ENCODE results near the gene DENND4B. TPM values are rescaled to one million over a fixed set of nuclear protein-coding genes. Genes with fewer than 3 reads are reported as not detected.
A peak's percentile ranks its signal among the peaks of the same experiment; 100 is the strongest.

DENND4B gene
- total RNA-seq, 2 experiments from 2014 or later = 90.2 to 91.4 TPM

GRCh38 chr1:153977250-153978240, 31.0 kb upstream of the DENND4B start, which contains the start of gene JTB:
Gene JTB, minus strand, starts transcription at chr1:153977674. Its CDS starts 422 bp downstream, at chr1:153977252.
- H3K27ac Mint-ChIP-seq = peak within 1 kb of the TSS; percentile 98
- H3K27me3 Mint-ChIP-seq = no peaks in the 10 kb centered on the region
- H3K9me3 Mint-ChIP-seq = no peaks in the 10 kb centered on the region
- H3K4me1 Mint-ChIP-seq = peaks cover 36% of the 10 kb centered on the region
- DNase-seq = peak; percentile 86
- H3K4me3 Mint-ChIP-seq = peak within 1 kb of the TSS; percentile 98
- peaks cover 35% of the 10 kb centered on the region for H3K36me3 Mint-ChIP-seq

GRCh38 chr1:153976819-153977249, 30.3 kb upstream of the DENND4B start:
- Mint-ChIP-seq H3K9me3 (no peaks in the 10 kb centered on the region), H3K4me3 (peak overlapping the region; percentile 98), H3K27me3 (no peaks in the 10 kb centered on the region), H3K4me1 (peaks cover 43% of the 10 kb centered on the region), H3K27ac (peak overlapping the region; percentile 98), H3K36me3 (peaks cover 42% of the 10 kb centered on the region)
- DNase-seq = no peak

GRCh38 chr1:153973525-153973924, 27.0 kb upstream of the DENND4B start:
- Mint-ChIP-seq H3K27ac (peak overlapping the region; percentile 43), H3K4me3 (no peak overlapping the region), H3K4me1 (peaks cover 42% of the 10 kb centered on the region), H3K36me3 (peaks cover 38% of the 10 kb centered on the region), H3K9me3 (no peaks in the 10 kb centered on the region), H3K27me3 (no peaks in the 10 kb centered on the region)
- DNase-seq = no peak

DNA sequence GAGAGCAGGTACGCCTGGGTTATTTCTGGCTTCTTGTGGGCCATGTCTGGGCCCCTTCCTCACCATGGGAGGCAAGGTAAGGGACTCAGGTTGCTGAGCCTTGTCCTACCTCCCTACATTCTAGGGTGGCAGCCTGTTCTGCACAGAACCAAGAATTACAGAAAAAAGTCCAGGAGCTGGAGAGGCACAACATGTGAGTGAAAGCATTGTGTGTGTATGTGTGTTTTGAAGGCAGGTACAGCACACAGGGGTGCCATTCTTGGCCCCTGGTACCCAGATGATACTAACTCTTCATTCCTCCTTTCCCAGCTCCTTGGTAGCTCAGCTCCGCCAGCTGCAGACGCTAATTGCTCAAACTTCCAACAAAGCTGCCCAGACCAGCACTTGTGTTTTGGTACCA, 26.6 kb upstream of the DENND4B start:
- DNase-seq = no peak
- Mint-ChIP-seq H3K4me3 (no peak overlapping the region), H3K4me1 (peaks cover 42% of the 10 kb centered on the region), H3K27me3 (no peaks in the 10 kb centered on the region), H3K9me3 (no peaks in the 10 kb centered on the region), H3K27ac (peak overlapping the region; percentile 76), H3K36me3 (peaks cover 38% of the 10 kb centered on the region)

DNA sequence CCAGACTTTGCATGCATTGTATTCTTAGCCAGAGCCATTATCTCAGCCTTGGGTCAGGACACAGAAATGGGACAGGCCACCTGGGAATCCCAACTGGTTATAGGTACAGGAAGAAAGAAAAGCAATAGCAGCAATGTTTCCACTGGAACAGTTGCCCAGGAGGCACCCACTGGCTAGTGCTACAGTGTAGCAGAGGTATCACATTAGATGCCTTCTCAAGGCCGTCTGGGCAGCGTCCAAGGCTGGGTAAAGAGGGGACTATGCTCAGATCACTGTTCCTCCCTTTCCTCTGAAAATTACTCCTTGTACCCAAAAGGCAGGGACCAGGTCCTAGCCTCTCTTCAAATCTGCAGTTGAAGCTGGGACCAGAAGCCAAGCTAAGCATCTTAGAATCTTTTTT, 23.8 kb upstream of the DENND4B start:
- Mint-ChIP-seq H3K4me1 (peaks cover 43% of the 10 kb centered on the region), H3K27ac (no peak overlapping the region)

GRCh38 chr1:153968972-153969371, 22.5 kb upstream of the DENND4B start:
- Mint-ChIP-seq H3K9me3 (no peaks in the 10 kb centered on the region), H3K27me3 (no peaks in the 10 kb centered on the region), H3K4me1 (peaks cover 41% of the 10 kb centered on the region), H3K4me3 (no peak overlapping the region), H3K27ac (peak overlapping the region; percentile 9), H3K36me3 (peaks cover 27% of the 10 kb centered on the region)
- no peak for DNase-seq

More for the DNA sequence above, 23.8 kb upstream of the DENND4B start:
- H3K9me3 Mint-ChIP-seq = no peaks in the 10 kb centered on the region
- no peaks in the 10 kb centered on the region for H3K27me3 Mint-ChIP-seq
- no peak for DNase-seq
- no peak overlapping the region for H3K4me3 Mint-ChIP-seq
- peaks cover 33% of the 10 kb centered on the region for H3K36me3 Mint-ChIP-seq

DNA sequence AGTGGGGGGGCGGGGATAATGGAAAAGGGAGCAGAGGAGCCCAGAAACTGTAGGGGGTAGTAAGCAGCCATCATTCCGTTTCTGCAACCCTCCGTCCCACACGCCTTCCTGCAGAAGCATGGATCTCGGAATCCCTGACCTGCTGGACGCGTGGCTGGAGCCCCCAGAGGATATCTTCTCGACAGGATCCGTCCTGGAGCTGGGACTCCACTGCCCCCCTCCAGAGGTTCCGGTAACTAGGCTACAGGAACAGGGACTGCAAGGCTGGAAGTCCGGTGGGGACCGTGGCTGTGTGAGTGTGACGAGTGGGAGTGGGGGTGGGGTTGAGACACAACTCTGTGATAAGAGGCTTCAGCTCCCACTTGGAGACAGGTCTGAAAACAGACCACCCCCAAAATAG, 21.9 kb upstream of the DENND4B start:
- Mint-ChIP-seq H3K36me3 (peaks cover 27% of the 10 kb centered on the region), H3K4me1 (peaks cover 41% of the 10 kb centered on the region), H3K27ac (peak overlapping the region; percentile 97), H3K9me3 (no peaks in the 10 kb centered on the region), H3K27me3 (no peaks in the 10 kb centered on the region), H3K4me3 (peak overlapping the region; percentile 87)
- no peak for DNase-seq

GRCh38 chr1:153968000-153968363, 21.5 kb upstream of the DENND4B start:
- peaks cover 39% of the 10 kb centered on the region for H3K4me1 Mint-ChIP-seq
- peaks cover 26% of the 10 kb centered on the region for H3K36me3 Mint-ChIP-seq
- H3K27me3 Mint-ChIP-seq = no peaks in the 10 kb centered on the region
- peak overlapping the region; percentile 87 for H3K4me3 Mint-ChIP-seq
- peak overlapping the region; percentile 97 for H3K27ac Mint-ChIP-seq
- no peak for DNase-seq
- H3K9me3 Mint-ChIP-seq = no peaks in the 10 kb centered on the region

DNA sequence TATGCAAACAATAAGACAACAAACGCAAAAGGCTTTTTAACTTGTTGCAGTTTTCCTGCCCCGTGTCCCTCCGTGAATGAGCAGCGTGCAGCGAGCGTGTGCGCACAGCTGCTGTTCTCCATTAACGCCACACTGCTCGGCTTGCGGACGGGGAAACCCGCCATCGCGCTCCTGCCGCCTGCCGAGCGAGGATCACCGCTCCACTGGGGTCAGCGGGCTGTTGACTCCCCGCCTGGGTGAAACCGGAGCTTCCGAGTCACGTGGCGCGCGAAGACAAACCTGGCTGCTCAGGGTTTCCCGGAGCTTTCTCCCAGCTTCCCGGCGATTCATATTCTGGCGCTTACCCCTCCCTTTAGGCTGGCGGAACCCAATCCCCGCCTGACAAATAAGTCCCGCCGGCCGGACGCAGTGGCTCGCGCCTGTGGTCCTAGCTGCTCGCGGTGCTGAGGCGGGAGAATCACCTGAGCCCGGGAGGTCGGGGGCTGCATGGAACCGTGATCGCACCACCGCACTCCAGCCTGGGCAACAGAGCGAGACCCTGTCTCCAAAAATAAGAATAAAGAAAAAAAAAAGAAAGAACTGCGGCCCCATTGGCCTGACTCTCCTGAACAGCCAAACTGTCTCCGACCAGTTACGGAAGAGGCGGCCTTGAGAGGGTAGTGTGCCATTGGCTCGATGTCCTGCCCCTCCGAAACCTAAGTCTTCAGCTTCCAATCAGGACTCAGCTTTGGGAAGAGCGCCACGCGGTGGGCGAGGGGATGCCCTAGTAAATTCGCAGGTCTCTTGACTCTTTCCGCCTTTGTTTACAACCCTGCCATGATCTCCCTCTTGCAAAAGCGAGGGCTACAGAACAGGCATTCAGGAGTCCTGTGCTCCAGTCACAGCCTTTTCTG, 20.8 kb upstream of the DENND4B start, which contains the start of gene CREB3L4:
TSS of gene CREB3L4 (plus strand) at position 796 of the 893 bp plus-strand sequence. CDS start 624 bp downstream, outside the sequence.
- H3K9me3 Mint-ChIP-seq = no peaks in the 10 kb centered on the region
- H3K4me1 Mint-ChIP-seq = peaks cover 39% of the 10 kb centered on the region
- peak; percentile 87 for DNase-seq
- peak within 1 kb of the TSS; percentile 97 for H3K27ac Mint-ChIP-seq
- H3K27me3 Mint-ChIP-seq = no peaks in the 10 kb centered on the region
- peaks cover 26% of the 10 kb centered on the region for H3K36me3 Mint-ChIP-seq
- H3K4me3 Mint-ChIP-seq = peak within 1 kb of the TSS; percentile 87

- no peak for DNase-seq
- H3K27ac Mint-ChIP-seq = peak overlapping the region; percentile 87
- peaks cover 41% of the 10 kb centered on the region for H3K4me1 Mint-ChIP-seq
- H3K36me3 Mint-ChIP-seq = peaks cover 24% of the 10 kb centered on the region
- no peaks in the 10 kb centered on the region for H3K27me3 Mint-ChIP-seq
- H3K4me3 Mint-ChIP-seq = peak overlapping the region; percentile 83
- no peaks in the 10 kb centered on the region for H3K9me3 Mint-ChIP-seq
Measured at GRCh38 chr1:153963850-153964331, 17.4 kb upstream of the DENND4B start.

DNA sequence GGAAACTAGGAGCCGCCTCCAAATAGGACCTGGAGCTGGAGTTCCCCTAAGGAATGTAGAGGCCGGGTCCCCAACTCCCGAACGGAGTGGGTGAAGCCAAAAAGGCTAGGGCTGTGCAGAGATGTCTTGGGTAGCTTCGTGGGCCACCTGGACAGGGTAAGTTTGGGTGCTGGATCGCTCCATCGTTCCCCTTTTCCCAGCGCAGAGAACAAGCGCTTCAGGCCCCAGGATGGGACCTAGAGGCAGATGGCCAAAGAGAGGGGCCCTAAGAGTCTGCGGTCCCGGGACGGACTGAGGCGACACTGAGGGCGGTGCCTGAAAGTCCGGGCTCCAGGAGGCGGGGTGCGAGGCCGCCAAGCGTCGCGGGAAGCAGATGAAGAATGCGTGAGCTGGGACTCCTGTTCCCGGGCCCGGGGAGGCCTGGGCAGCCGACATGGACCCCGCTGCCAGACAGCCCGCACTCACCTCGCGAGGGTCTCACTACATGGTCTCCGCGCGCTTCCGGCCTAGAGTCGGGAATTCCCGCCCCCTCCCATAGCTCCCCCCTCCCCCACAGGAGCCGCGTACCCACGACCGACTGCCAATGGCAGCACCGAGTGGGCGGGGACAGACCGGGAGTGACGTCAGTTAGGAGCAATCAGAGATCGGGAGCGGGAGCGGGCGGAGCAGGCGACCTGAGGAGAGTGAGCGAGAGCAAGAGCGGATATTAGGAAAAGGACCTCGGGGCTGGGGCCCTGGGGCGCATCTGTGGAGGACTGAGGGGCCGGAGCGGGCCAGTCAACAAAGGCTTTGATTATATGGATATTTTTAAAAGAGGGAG, 16.7 kb upstream of the DENND4B start, which contains the start of gene SLC39A1:
TSS of gene SLC39A1 (minus strand) at position 508 of the 820 bp plus-strand sequence. CDS start 822 bp downstream, outside the sequence.
- Mint-ChIP-seq H3K36me3 (peaks cover 25% of the 10 kb centered on the region), H3K27me3 (no peaks in the 10 kb centered on the region), H3K27ac (peak within 1 kb of the TSS; percentile 87), H3K4me1 (peaks cover 39% of the 10 kb centered on the region), H3K4me3 (peak within 1 kb of the TSS; percentile 83), H3K9me3 (no peaks in the 10 kb centered on the region)
- peak; percentile 95 for DNase-seq

DNA sequence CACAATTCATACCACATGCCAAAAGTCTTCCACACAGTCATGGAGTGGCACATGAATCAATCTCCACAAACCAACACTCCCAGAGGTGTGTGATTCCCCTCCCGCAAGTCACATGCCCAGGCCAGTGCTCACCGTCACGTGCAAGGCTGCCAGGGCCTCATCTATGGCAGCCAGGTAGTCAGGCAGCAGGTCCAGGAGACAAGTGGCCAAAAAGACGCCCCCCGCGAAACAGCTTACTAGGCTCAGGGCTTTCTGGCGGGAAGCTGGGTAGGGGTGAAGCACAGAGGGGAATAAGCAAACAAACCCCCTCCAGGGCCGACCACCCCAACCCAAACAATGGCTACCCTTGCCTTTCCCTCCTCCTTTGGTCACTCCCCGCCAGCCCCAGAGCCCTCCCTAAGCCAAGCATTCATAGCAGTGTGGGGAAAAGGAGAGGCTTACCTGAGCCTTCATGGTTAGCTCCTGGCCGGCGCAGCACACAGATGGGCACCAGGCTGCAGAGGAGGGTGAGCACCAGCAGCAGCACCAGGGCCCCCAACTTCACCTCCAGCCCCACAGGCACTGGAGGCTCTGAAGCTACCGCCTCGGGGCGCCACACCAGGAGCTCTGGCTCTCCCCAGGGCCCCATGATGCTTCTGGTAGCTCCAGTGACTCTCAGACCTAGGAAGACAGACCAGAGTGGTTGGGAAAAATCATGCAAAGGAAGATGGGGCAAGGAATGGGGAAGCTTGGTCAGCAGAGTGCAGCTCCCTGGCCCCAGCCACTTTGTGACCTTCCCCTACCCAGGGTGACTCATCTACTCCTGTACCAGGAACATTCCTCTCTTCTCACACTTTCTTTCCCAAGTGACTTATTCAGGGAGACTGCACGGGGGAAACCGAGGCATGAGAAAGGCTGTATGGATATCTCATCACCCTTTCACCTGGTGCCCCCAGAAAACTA, 15.8 kb upstream of the DENND4B start:
- Mint-ChIP-seq H3K4me3 (peak overlapping the region; percentile 83), H3K4me1 (peaks cover 35% of the 10 kb centered on the region), H3K36me3 (peaks cover 28% of the 10 kb centered on the region), H3K27me3 (no peaks in the 10 kb centered on the region), H3K27ac (peak overlapping the region; percentile 87), H3K9me3 (no peaks in the 10 kb centered on the region)
- DNase-seq = no peak

DNA sequence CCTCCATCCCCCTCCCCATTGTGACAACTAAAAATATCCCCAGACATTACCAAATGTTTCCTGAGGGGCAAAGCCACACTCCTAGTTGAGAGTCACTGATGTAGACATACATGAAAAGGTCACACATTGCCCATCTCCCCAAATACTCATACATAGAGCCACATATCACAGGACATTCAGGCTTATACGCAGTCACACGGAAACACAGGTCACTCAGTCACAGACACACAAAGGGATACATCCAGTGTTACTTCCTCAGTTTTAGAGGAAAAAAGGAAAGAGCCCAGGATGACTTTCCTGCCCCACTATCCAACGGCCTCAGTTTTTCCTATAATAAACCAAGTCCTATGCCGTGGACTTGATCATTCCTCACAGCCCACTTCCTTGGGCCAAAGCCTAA, 14.9 kb upstream of the DENND4B start:
- H3K27me3 Mint-ChIP-seq = no peaks in the 10 kb centered on the region
- peak overlapping the region; percentile 2 for H3K27ac Mint-ChIP-seq
- peaks cover 42% of the 10 kb centered on the region for H3K4me1 Mint-ChIP-seq
- peak overlapping the region; percentile 83 for H3K4me3 Mint-ChIP-seq
- H3K9me3 Mint-ChIP-seq = no peaks in the 10 kb centered on the region
- no peak for DNase-seq
- peaks cover 28% of the 10 kb centered on the region for H3K36me3 Mint-ChIP-seq

Data from activated naive CD8-positive, alpha-beta T cell treated with anti-CD3 and anti-CD28 coated beads for 36 hours (primary cell).